ENCODE results near the gene NUP210.

Gene NUP210

DNA sequence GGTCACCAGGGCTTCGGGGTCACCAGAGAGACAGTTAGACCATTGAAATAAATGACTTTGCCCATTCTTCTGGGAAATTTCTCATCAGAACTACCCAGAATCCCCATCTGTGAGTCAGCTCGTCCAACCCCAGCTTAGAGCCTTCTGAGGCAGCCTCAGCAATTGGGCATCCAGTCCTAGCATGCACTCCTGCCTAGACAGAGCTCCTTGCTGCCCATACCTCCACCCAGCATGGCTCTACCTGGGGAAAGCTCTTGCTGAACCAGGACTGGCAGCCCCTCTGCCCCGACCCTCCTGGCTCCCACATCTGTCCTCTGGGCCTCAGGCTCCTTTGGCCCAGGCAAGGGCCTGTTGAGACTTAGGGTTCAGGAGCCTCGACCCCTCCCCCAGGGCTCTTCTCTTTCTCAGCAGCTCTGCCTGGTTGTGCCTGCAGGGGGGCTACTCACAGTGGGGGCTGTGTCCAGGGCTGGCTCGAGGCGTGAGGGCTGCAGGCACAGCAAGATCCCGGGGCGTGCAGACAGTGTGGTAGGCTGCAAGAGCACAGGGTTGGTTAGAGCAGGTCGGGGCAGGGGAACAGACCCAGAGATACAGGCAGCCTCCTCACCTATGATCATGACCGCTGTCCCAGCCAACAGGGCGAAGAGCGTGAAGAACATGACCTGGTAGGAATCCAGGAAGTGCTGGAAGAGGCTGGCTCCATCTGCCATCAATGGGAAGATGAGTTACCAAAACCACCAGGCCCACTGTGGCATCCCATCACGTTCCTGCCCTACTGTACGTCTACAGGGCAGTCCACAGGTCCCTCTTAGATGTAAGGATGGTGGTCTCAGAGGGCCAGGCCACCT, 101.3 kb downstream of the NUP210 start:
- Histone ChIP-seq H3K4me1 (ENCODE audit: control insufficient read depth, insufficient read depth, low read length, unreplicated experiment) (no peaks in the 10 kb centered on the region), H3K79me2 (ENCODE audit: control insufficient read depth, insufficient read depth, low read length, unreplicated experiment) (no peaks in the 10 kb centered on the region), H3K27me3 (ENCODE audit: insufficient read depth, low read length) (peaks cover 14% of the 10 kb centered on the region), H2AFZ (ENCODE audit: low read length, unreplicated experiment) (no peak overlapping the region), H3K4me3 (ENCODE audit: low read depth, low read length) (no peak overlapping the region), H3K27ac (ENCODE audit: low read depth, low read length) (no peak overlapping the region), H3K36me3 (ENCODE audit: insufficient read depth, low read length) (no peaks in the 10 kb centered on the region)

DNA sequence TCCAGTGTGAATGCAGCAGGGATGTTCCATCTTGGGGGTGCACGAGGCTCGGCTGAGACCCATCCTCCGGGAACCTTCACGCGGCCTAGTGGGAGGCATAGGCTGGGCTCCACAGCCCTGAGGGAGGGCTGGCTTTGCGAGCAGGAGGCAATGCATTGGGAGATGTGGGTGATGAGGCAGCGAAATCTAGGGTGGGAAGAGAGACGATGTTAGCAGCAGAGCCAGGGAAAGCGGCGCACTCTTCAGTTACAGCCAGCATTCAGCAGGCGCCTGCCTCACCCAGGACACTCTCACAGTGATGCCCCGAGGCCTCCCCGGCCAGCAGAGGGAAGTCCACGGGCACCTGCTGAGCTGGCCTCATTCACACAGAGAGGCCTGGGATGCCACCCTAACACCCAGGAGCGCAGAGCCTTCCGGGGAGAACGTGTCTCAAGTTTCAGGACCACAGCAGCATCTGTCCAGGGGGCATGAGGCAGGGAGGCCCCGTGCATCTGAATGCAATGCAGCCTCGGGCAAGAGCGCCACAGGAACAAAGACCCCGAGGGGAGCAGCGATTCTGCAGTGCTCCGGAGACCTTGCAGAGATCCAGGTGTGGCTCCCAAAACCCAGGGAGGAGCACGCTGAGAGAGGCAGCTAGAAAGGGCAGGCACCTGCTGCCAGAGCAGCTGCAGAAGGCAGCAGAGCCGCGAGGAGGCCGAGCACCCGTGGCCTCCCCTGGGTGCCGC, 102.4 kb downstream of the NUP210 start:
- no peaks in the 10 kb centered on the region for H3K4me1 ChIP-seq (ENCODE audit: control insufficient read depth, insufficient read depth, low read length, unreplicated experiment)
- no peaks in the 10 kb centered on the region for H3K36me3 ChIP-seq (ENCODE audit: insufficient read depth, low read length)
- H3K27ac ChIP-seq (ENCODE audit: low read depth, low read length): no peak overlapping the region
- peaks cover 3% of the 10 kb centered on the region; the same call in 1 of the 2 replicates for H3K27me3 ChIP-seq (ENCODE audit: insufficient read depth, low read length)
- no peak overlapping the region for H2AFZ ChIP-seq (ENCODE audit: low read length, unreplicated experiment)
- no peak overlapping the region for H3K4me3 ChIP-seq (ENCODE audit: low read depth, low read length)
- H3K79me2 ChIP-seq (ENCODE audit: control insufficient read depth, insufficient read depth, low read length, unreplicated experiment): no peaks in the 10 kb centered on the region

GRCh38 chr3:13316603-13317002, 103.5 kb downstream of the NUP210 start:
- H3K27me3 ChIP-seq (ENCODE audit: insufficient read depth, low read length): no peaks in the 10 kb centered on the region
- no peaks in the 10 kb centered on the region for H3K36me3 ChIP-seq (ENCODE audit: insufficient read depth, low read length)
- H3K4me1 ChIP-seq (ENCODE audit: control insufficient read depth, insufficient read depth, low read length, unreplicated experiment): no peaks in the 10 kb centered on the region
- H3K79me2 ChIP-seq (ENCODE audit: control insufficient read depth, insufficient read depth, low read length, unreplicated experiment): no peaks in the 10 kb centered on the region
- no peak overlapping the region for H2AFZ ChIP-seq (ENCODE audit: low read length, unreplicated experiment)
- H3K4me3 ChIP-seq (ENCODE audit: low read depth, low read length): no peak overlapping the region
- H3K27ac ChIP-seq (ENCODE audit: low read depth, low read length): no peak overlapping the region

DNA sequence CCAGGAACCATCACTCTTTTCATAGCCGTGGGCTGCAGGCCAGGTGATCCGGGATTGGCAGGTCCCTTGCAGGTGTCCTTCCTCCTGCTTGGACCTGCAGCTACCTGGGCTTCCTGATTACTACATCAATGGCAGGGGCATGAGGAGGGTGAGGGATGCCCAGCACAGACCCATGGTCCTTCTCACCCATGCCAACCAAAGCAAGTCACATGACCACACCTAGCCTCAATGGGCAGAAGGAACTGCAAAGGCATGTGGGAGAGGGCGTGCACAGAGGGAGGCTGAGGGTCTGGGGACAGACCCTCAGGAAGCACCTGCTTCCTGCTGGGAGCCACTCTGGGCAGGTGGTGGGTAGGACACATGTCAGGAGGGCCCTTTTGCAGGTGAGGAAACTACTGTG, 105.2 kb downstream of the NUP210 start:
- Histone ChIP-seq H3K36me3 (ENCODE audit: insufficient read depth, low read length) (no peaks in the 10 kb centered on the region), H3K4me3 (ENCODE audit: low read depth, low read length) (no peak overlapping the region), H3K79me2 (ENCODE audit: control insufficient read depth, insufficient read depth, low read length, unreplicated experiment) (no peaks in the 10 kb centered on the region), H3K27ac (ENCODE audit: low read depth, low read length) (no peak overlapping the region), H2AFZ (ENCODE audit: low read length, unreplicated experiment) (no peak overlapping the region), H3K27me3 (ENCODE audit: insufficient read depth, low read length) (no peaks in the 10 kb centered on the region), H3K4me1 (ENCODE audit: control insufficient read depth, insufficient read depth, low read length, unreplicated experiment) (no peaks in the 10 kb centered on the region)

GRCh38 chr3:13313813-13314212, 106.3 kb downstream of the NUP210 start:
- no peak overlapping the region for H2AFZ ChIP-seq (ENCODE audit: low read length, unreplicated experiment)
- H3K4me3 ChIP-seq (ENCODE audit: low read depth, low read length): no peak overlapping the region
- no peak overlapping the region for H3K27ac ChIP-seq (ENCODE audit: low read depth, low read length)
- H3K27me3 ChIP-seq (ENCODE audit: insufficient read depth, low read length): no peaks in the 10 kb centered on the region
- no peaks in the 10 kb centered on the region for H3K4me1 ChIP-seq (ENCODE audit: control insufficient read depth, insufficient read depth, low read length, unreplicated experiment)
- no peaks in the 10 kb centered on the region for H3K36me3 ChIP-seq (ENCODE audit: insufficient read depth, low read length)
- H3K79me2 ChIP-seq (ENCODE audit: control insufficient read depth, insufficient read depth, low read length, unreplicated experiment): no peaks in the 10 kb centered on the region

DNA sequence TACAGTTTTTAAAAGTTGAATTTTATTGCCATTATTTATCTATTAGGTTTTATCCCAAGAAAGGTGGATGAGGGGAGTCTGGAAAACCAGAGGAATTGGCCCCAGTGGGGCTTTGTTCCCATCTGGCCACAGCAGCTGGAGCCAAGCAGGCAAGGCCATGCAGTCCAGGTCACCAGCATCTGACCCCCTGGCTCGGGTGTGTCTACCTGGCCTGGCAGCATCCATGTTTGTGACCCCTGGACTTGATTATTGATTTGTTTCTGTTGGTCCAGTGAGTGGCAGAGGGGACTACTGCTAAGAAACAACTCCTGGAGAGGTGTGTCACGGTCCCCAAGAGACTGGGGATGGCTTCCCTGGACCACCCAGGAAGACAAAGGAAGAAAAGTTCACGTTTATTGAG, 111.1 kb downstream of the NUP210 start:
- Histone ChIP-seq H3K27me3 (ENCODE audit: insufficient read depth, low read length) (no peaks in the 10 kb centered on the region; the same call in 1 of the 2 replicates), H3K4me3 (ENCODE audit: low read depth, low read length) (no peak overlapping the region), H2AFZ (ENCODE audit: low read length, unreplicated experiment) (no peak overlapping the region), H3K4me1 (ENCODE audit: control insufficient read depth, insufficient read depth, low read length, unreplicated experiment) (no peaks in the 10 kb centered on the region), H3K27ac (ENCODE audit: low read depth, low read length) (no peak overlapping the region), H3K36me3 (ENCODE audit: insufficient read depth, low read length) (no peaks in the 10 kb centered on the region), H3K79me2 (ENCODE audit: control insufficient read depth, insufficient read depth, low read length, unreplicated experiment) (no peaks in the 10 kb centered on the region)

- Histone ChIP-seq H3K4me3 (ENCODE audit: low read depth, low read length) (no peak overlapping the region), H3K27ac (ENCODE audit: low read depth, low read length) (no peak overlapping the region)
These were observed 111.7 kb downstream of the NUP210 start for GRCh38 chr3:13308380-13308801.

DNA sequence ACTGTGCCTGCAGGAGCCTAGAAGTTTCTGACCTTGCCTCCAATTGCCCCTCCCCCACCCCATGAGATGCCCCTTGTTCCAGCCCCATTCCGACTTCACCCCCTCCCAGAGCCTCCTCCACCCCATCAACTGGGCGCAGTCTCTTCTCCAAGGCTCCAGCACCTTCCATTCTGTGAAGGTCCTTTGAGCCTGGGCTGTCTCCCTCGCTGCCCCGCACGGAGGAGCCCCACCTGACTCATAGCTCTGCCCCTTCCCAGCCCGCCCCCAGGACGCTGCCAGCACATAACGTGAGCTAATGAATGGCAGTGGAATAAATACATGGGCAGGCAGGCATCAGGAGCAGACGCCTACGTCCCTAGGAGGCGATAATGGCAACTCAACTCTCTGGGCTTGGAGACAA, 113.1 kb downstream of the NUP210 start:
- no peaks in the 10 kb centered on the region for H3K36me3 ChIP-seq (ENCODE audit: insufficient read depth, low read length)
- H3K4me3 ChIP-seq (ENCODE audit: low read depth, low read length): no peak overlapping the region
- H3K27me3 ChIP-seq (ENCODE audit: insufficient read depth, low read length): no peaks in the 10 kb centered on the region; the same call in 1 of the 2 replicates
- no peaks in the 10 kb centered on the region for H3K79me2 ChIP-seq (ENCODE audit: control insufficient read depth, insufficient read depth, low read length, unreplicated experiment)
- H2AFZ ChIP-seq (ENCODE audit: low read length, unreplicated experiment): no peak overlapping the region
- H3K27ac ChIP-seq (ENCODE audit: low read depth, low read length): no peak overlapping the region
- H3K4me1 ChIP-seq (ENCODE audit: control insufficient read depth, insufficient read depth, low read length, unreplicated experiment): no peaks in the 10 kb centered on the region

More at GRCh38 chr3:13308380-13308801, 111.7 kb downstream of the NUP210 start:
- Histone ChIP-seq H3K4me1 (ENCODE audit: control insufficient read depth, insufficient read depth, low read length, unreplicated experiment) (no peaks in the 10 kb centered on the region), H3K79me2 (ENCODE audit: control insufficient read depth, insufficient read depth, low read length, unreplicated experiment) (no peaks in the 10 kb centered on the region), H3K27me3 (ENCODE audit: insufficient read depth, low read length) (no peaks in the 10 kb centered on the region; the same call in 1 of the 2 replicates), H3K36me3 (ENCODE audit: insufficient read depth, low read length) (no peaks in the 10 kb centered on the region), H2AFZ (ENCODE audit: low read length, unreplicated experiment) (no peak overlapping the region)

DNA sequence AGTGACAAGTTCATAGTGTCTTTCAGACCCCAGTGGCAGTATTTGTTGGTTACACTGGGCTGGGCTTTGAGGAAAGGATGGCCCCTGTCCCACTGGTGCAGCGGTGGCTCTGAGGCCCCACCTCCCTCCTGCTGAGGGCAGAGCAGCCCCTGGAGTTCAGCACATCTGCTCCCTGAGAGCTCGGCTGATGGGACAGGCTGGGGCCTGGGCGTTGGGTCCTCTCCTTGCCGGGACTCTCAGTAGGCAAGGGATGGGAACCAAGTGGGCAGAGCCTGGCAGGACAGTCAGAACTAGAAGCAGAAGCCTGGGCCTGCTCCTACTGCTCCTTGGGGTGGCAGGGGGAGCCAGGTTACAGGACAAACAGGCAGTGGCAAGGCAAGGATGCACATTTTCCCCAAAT, 114.5 kb downstream of the NUP210 start:
- Histone ChIP-seq H3K4me1 (ENCODE audit: control insufficient read depth, insufficient read depth, low read length, unreplicated experiment) (peaks cover 3% of the 10 kb centered on the region), H3K27me3 (ENCODE audit: insufficient read depth, low read length) (no peaks in the 10 kb centered on the region; the same call in none of the 2 replicates), H3K27ac (ENCODE audit: low read depth, low read length) (no peak overlapping the region), H3K79me2 (ENCODE audit: control insufficient read depth, insufficient read depth, low read length, unreplicated experiment) (no peaks in the 10 kb centered on the region), H3K4me3 (ENCODE audit: low read depth, low read length) (no peak overlapping the region), H2AFZ (ENCODE audit: low read length, unreplicated experiment) (no peak overlapping the region), H3K36me3 (ENCODE audit: insufficient read depth, low read length) (no peaks in the 10 kb centered on the region)

GRCh38 chr3:13303410-13303809, 116.7 kb downstream of the NUP210 start:
- Histone ChIP-seq H3K4me3 (ENCODE audit: low read depth, low read length) (no peak overlapping the region), H3K36me3 (ENCODE audit: insufficient read depth, low read length) (no peaks in the 10 kb centered on the region), H2AFZ (ENCODE audit: low read length, unreplicated experiment) (no peak overlapping the region), H3K27me3 (ENCODE audit: insufficient read depth, low read length) (no peaks in the 10 kb centered on the region; the same call in none of the 2 replicates), H3K4me1 (ENCODE audit: control insufficient read depth, insufficient read depth, low read length, unreplicated experiment) (peaks cover 3% of the 10 kb centered on the region), H3K27ac (ENCODE audit: low read depth, low read length) (no peak overlapping the region), H3K79me2 (ENCODE audit: control insufficient read depth, insufficient read depth, low read length, unreplicated experiment) (no peaks in the 10 kb centered on the region)

Measured in ACC112 (cell line).